ENCODE measurements around the gene FAM174B.

GRCh38 chr15:92614791-92615785, 40.5 kb downstream of the FAM174B start:
- no peak for TF ChIP-seq CTCF (IDR thresholded peaks at IDR 0.05 in 2 of 3, conservative IDR thresholded peaks at IDR 0.05 in 1 of 3; ENCODE audit: control insufficient read depth in 2 of 3, extremely low read depth in 1 of 3, insufficient read depth in 1 of 3, low read depth in 3 of 3, low read length in 3 of 3)
- TF ChIP-seq ZSCAN29 (IDR thresholded peaks at IDR 0.05): no peak
- TF ChIP-seq KDM1A (IDR thresholded peaks at IDR 0.05; ENCODE audit: borderline replicate concordance): no peak
- no peak for TF ChIP-seq SMAD1 (IDR thresholded peaks at IDR 0.05; ENCODE audit: low read depth, partially characterized antibody)
- no peak for TF ChIP-seq POLR2A (IDR thresholded peaks at IDR 0.05; ENCODE audit: low read depth, low read length)
- no peak for TF ChIP-seq YY1 (IDR thresholded peaks at IDR 0.05; ENCODE audit: low read depth, low read length)
- no peak for TF ChIP-seq POLR2AphosphoS5 (IDR thresholded peaks at IDR 0.05; ENCODE audit: low read length)
- no peak for TF ChIP-seq IKZF1 (conservative IDR thresholded peaks at IDR 0.05)
